IPS-15b (cell line): ENCODE results near the gene FUBP3.

Experiments
- H3K27me3 ChIP-seq: one replicate; pipeline ENCODE4 v1.6.1; 2013; ENCODE audit warnings: low read length; ENCODE audit not compliant: control insufficient read depth, insufficient read depth
- H3K36me3 ChIP-seq: one replicate; pipeline ENCODE4 v1.6.1; 2013; ENCODE audit warnings: low read length; ENCODE audit not compliant: control insufficient read depth, insufficient read depth
- H3K4me1 ChIP-seq: one replicate; pipeline ENCODE4 v1.6.1; 2013; ENCODE audit warnings: mild to moderate bottlenecking, low read length; ENCODE audit not compliant: control insufficient read depth, insufficient read depth
- H3K4me3 ChIP-seq: one replicate; pipeline ENCODE4 v1.5.1; 2013; ENCODE audit warnings: low read depth, low read length
- H3K9ac ChIP-seq: one replicate; pipeline ENCODE4 v1.6.1; 2013; ENCODE audit warnings: low read depth, mild to moderate bottlenecking, low read length
- H3K9me3 ChIP-seq: one replicate; pipeline ENCODE4 v1.6.1; 2013; ENCODE audit warnings: mild to moderate bottlenecking, low read length; ENCODE audit not compliant: control insufficient read depth, insufficient read depth

The FUBP3 gene

GRCh38 chr9:130590305-130590704 lies 10.9 kb downstream of the FUBP3 start:
- Histone ChIP-seq H3K4me1 (no peaks in the 10 kb centered on the region), H3K36me3 (no peaks in the 10 kb centered on the region), H3K4me3 (no peak overlapping the region), H3K9ac (no peak overlapping the region), H3K27me3 (no peaks in the 10 kb centered on the region), H3K9me3 (no peaks in the 10 kb centered on the region)

- no peaks in the 10 kb centered on the region for H3K4me1 ChIP-seq
- H3K4me3 ChIP-seq: no peak overlapping the region
- peaks cover 3% of the 10 kb centered on the region for H3K36me3 ChIP-seq
- no peaks in the 10 kb centered on the region for H3K27me3 ChIP-seq
- no peak overlapping the region for H3K9ac ChIP-seq
- no peaks in the 10 kb centered on the region for H3K9me3 ChIP-seq
These were observed 13.6 kb downstream of the FUBP3 start for GRCh38 chr9:130593020-130593419.

GRCh38 chr9:130597228-130597627 lies 17.9 kb downstream of the FUBP3 start:
- Histone ChIP-seq H3K4me1 (no peaks in the 10 kb centered on the region), H3K27me3 (no peaks in the 10 kb centered on the region), H3K4me3 (no peak overlapping the region), H3K9me3 (no peaks in the 10 kb centered on the region), H3K36me3 (peaks cover 7% of the 10 kb centered on the region), H3K9ac (no peak overlapping the region)

- H3K27me3 ChIP-seq: no peaks in the 10 kb centered on the region
- no peak overlapping the region for H3K4me3 ChIP-seq
- H3K9me3 ChIP-seq: no peaks in the 10 kb centered on the region
- peak overlapping the region; percentile 24 for H3K9ac ChIP-seq
- H3K36me3 ChIP-seq: peaks cover 7% of the 10 kb centered on the region
- no peaks in the 10 kb centered on the region for H3K4me1 ChIP-seq
These were observed 18.8 kb downstream of the FUBP3 start for GRCh38 chr9:130598188-130598587.

GRCh38 chr9:130599625-130600024 lies 20.2 kb downstream of the FUBP3 start:
- no peaks in the 10 kb centered on the region for H3K4me1 ChIP-seq
- no peaks in the 10 kb centered on the region for H3K9me3 ChIP-seq
- no peaks in the 10 kb centered on the region for H3K27me3 ChIP-seq
- no peak overlapping the region for H3K4me3 ChIP-seq
- H3K36me3 ChIP-seq: peaks cover 7% of the 10 kb centered on the region
- H3K9ac ChIP-seq: no peak overlapping the region

- no peak overlapping the region for H3K4me3 ChIP-seq
- no peaks in the 10 kb centered on the region for H3K27me3 ChIP-seq
- H3K9ac ChIP-seq: no peak overlapping the region
- H3K36me3 ChIP-seq: peaks cover 9% of the 10 kb centered on the region
- H3K9me3 ChIP-seq: no peaks in the 10 kb centered on the region
- H3K4me1 ChIP-seq: no peaks in the 10 kb centered on the region
These were observed 21.7 kb downstream of the FUBP3 start for GRCh38 chr9:130601100-130601499.

GRCh38 chr9:130604295-130604694 lies 24.9 kb downstream of the FUBP3 start:
- Histone ChIP-seq H3K27me3 (no peaks in the 10 kb centered on the region), H3K4me3 (no peak overlapping the region), H3K9ac (no peak overlapping the region), H3K36me3 (peaks cover 2% of the 10 kb centered on the region), H3K4me1 (peaks cover 6% of the 10 kb centered on the region), H3K9me3 (no peaks in the 10 kb centered on the region)

- peaks cover 6% of the 10 kb centered on the region for H3K4me1 ChIP-seq
- no peaks in the 10 kb centered on the region for H3K27me3 ChIP-seq
- no peaks in the 10 kb centered on the region for H3K9me3 ChIP-seq
- no peak overlapping the region for H3K4me3 ChIP-seq
- no peak overlapping the region for H3K9ac ChIP-seq
- peaks cover 2% of the 10 kb centered on the region for H3K36me3 ChIP-seq
These were observed 27.7 kb downstream of the FUBP3 start for GRCh38 chr9:130606887-130607600.

GRCh38 chr9:130607640-130608420 lies 28.5 kb downstream of the FUBP3 start:
- Histone ChIP-seq H3K27me3 (no peaks in the 10 kb centered on the region), H3K9ac (no peak overlapping the region), H3K36me3 (peaks cover 5% of the 10 kb centered on the region), H3K4me1 (peaks cover 6% of the 10 kb centered on the region), H3K4me3 (no peak overlapping the region), H3K9me3 (no peaks in the 10 kb centered on the region)

- H3K9ac ChIP-seq: no peak overlapping the region
- no peak overlapping the region for H3K4me3 ChIP-seq
- peaks cover 6% of the 10 kb centered on the region for H3K4me1 ChIP-seq
- peaks cover 6% of the 10 kb centered on the region for H3K36me3 ChIP-seq
- no peaks in the 10 kb centered on the region for H3K9me3 ChIP-seq
- no peaks in the 10 kb centered on the region for H3K27me3 ChIP-seq
These were observed 29.3 kb downstream of the FUBP3 start for GRCh38 chr9:130608554-130609134.

GRCh38 chr9:130609163-130609562 lies 29.8 kb downstream of the FUBP3 start:
- H3K27me3 ChIP-seq: no peaks in the 10 kb centered on the region
- H3K36me3 ChIP-seq: peaks cover 9% of the 10 kb centered on the region
- H3K9me3 ChIP-seq: no peaks in the 10 kb centered on the region
- H3K4me3 ChIP-seq: no peak overlapping the region
- peaks cover 6% of the 10 kb centered on the region for H3K4me1 ChIP-seq
- no peak overlapping the region for H3K9ac ChIP-seq
